Retinal pigment epithelial cell (primary cell): Measurements from ENCODE around the gene YIPF3.
A peak's percentile ranks its signal among the peaks of the same experiment; 100 is the strongest.
"Not testable (repeated sequence)": the region's sequence is repeated elsewhere in the genome, so short reads cannot be mapped to it uniquely, and the experiment has no call there.

Experiments
- DNase-seq: peaks from one replicate; pipeline ENCODE4 v3.0.0-alpha.2; 2010; ENCODE audit warnings: low read depth
- H3K4me3 ChIP-seq: 2 replicates; pipeline ENCODE4 v1.5.1; 2011; ENCODE audit warnings: mild to moderate bottlenecking, low read length, control low read depth, moderate library complexity
- CTCF ChIP-seq: conservative IDR thresholded peaks from 2 replicates; pipeline ENCODE4 v1.5.1; 2011; ENCODE audit warnings: low read depth, low read length, control low read depth, inconsistent platforms

Gene YIPF3

GRCh38 chr6:43516697-43517504, at the start of gene YIPF3, which contains the start of gene POLR1C:
Gene YIPF3 (minus strand): TSS chr6:43516926. CDS start chr6:43516807, 119 bp downstream.
Gene POLR1C (plus strand): TSS chr6:43517089. CDS start chr6:43517110, 21 bp downstream.
- no peak for TF ChIP-seq CTCF
- peak; percentile 90 for DNase-seq
- H3K4me3 ChIP-seq: peak within 1 kb of the TSS; percentile 87

- H3K4me3 ChIP-seq: no peak overlapping the region
- no peak for TF ChIP-seq CTCF
- DNase-seq: no peak
These were observed 42.6 kb upstream of the YIPF3 start for GRCh38 chr6:43559328-43559727.

GRCh38 chr6:43557620-43558019, 40.9 kb upstream of the YIPF3 start:
- DNase-seq, H3K4me3 ChIP-seq: not testable (repeated sequence)

GRCh38 chr6:43547222-43547621, 30.5 kb upstream of the YIPF3 start:
- no peak overlapping the region for H3K4me3 ChIP-seq
- no peak for DNase-seq
- no peak for TF ChIP-seq CTCF

GRCh38 chr6:43544461-43544860, 27.7 kb upstream of the YIPF3 start:
- DNase-seq: no peak
- no peak for TF ChIP-seq CTCF
- H3K4me3 ChIP-seq: no peak overlapping the region

GRCh38 chr6:43541774-43542471, 25.2 kb upstream of the YIPF3 start:
- H3K4me3 ChIP-seq: no peak overlapping the region
- DNase-seq: no peak
- TF ChIP-seq CTCF: no peak

- TF ChIP-seq CTCF: no peak
- no peak for DNase-seq
- H3K4me3 ChIP-seq: no peak overlapping the region
These were observed 23.8 kb upstream of the YIPF3 start for GRCh38 chr6:43540507-43540906.

GRCh38 chr6:43539409-43539808, 22.7 kb upstream of the YIPF3 start:
- H3K4me3 ChIP-seq, DNase-seq: not testable (repeated sequence)

GRCh38 chr6:43538986-43539385, 22.3 kb upstream of the YIPF3 start:
- not testable (repeated sequence) for H3K4me3 ChIP-seq, DNase-seq
